ENCODE results near the gene FOXC2.
"Not testable (repeated sequence)": the region's sequence is repeated elsewhere in the genome, so short reads cannot be mapped to it uniquely, and the experiment has no call there.

FOXC2 gene

DNA sequence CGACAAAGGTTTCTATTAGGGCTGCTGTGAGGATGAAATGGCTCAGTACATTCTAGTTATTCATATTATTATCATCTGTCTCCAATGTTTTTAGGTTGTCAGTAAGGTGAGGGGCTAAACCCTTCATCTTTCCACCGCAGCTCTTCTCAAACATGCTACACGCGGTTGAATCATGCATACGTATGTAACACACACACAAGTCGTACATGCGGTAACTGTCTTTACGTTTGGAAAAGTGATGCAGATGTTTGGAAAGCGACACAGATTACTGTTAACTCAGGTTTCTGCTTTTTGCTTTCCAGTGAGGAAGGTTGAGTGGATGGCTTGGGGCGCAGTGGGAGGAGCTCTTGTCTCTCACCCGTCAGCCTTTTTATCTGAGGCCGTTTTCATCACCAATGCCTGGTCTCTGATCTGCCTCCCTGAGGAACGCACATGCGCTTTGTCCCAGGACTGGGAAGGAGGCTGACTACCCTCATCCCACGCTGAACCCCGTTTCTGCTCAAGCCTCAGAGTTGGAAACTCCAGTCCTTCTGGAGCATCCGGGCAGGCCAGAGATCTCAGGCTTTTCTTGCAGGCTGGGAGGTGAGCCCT, 8.6 kb downstream of the FOXC2 start:
- no peak for DNase-seq

DNA sequence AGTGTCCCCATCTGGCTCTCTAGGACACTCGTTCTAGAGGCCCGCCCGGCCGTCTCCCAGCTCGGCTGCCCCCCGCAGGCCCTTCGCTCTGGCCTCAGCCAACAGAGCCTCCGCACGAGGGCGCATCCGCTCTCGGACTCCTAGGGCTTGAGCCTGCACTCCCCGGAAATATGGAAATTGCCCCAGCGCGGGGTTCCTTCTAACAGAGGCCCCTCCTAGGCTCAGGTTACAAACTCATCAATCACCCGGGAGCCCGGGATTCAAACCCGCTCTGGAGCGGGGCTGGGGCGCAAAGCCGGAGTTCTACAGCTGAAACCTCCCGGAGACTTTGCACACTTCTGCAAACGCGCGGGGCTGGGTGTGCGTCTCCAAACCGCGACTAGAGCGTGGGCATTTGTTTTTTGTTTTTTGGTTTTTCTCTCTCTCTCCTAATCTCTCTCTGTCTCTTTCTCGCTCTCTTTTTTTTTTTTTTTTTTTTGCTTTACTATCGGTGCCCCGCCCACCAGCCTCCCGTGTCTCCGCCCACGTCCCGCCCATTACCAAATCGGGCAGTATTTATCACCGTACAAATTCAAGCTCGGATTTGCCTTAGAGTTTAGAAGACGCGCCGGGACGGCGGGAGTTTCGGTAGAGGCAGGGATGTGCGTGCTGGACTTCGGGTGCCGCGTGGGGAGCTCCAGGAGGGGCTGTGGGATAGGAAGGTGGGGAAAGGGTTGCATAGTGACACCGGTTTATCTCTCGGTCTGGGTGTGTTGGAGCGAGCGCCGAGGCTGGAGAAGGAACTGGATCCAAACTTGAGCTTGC, 9.3 kb downstream of the FOXC2 start:
- DNase-seq, result peak; percentile 87

DNA sequence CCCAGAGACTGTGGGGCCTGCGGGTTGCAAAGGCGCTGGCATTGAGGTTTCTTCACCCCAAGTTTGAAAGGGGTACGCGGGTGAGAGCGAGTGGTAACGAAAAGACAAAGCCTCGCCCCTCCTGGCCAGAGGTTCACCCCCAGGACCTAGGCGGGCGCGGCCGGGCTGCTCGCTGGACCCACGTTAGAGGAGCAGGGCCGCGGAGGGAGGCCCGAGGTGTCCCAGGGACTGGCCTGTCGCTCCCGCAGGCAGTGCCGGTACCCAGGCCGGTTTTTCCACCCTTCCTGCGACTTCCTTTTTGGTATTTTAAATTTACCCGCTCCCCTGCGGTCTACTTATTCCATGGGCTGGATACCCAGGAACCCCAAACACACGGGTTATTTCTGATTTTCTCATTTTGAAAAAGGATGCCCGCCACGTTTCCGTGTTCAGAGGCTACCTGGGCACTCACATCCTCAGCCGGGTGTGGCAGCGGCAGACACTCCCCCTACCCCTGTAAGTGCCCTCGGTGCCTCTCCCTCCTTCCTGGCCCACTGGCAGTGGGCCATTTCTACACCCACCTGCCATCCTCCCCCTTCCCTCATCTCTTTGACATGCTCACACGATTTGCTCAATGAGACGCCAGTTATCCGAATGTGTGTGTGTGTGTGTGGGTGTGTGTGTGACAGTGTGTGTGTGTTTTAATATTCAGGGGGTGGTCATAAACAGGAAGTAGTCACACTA, 10.1 kb downstream of the FOXC2 start:
- peak; percentile 49 for DNase-seq

DNA sequence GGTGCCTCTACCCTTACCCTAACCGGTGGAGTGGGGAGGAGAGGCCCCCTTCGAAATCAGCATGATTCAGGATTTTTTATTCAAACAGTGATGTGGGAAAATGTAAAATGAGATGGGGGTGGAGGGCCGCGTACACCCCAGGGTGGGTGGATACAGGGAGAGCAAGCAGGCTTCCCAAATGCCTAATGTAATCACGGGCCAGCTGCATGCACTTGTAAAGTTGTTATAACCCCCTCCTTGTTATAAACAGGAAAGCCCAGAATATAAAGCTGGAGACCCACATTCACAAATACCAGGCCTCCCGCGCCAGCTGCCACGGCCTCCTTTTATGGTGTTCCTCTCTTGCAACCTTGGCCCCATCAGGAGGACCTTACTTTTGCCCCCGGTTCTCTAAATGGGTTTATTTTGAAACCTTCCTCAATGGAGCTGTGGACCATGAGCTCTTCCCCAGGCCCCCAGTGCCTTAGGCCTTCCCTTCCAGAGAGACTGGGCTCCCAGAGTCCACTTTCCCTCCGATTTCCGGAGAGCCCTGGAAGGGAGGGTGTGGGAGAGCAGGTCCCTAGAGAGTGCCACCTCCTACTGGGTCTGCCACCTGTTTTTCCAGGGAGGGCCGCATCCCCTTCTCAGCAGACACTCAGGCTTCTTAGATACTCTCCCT, 10.8 kb downstream of the FOXC2 start:
- DNase-seq, result peak; percentile 48

DNA sequence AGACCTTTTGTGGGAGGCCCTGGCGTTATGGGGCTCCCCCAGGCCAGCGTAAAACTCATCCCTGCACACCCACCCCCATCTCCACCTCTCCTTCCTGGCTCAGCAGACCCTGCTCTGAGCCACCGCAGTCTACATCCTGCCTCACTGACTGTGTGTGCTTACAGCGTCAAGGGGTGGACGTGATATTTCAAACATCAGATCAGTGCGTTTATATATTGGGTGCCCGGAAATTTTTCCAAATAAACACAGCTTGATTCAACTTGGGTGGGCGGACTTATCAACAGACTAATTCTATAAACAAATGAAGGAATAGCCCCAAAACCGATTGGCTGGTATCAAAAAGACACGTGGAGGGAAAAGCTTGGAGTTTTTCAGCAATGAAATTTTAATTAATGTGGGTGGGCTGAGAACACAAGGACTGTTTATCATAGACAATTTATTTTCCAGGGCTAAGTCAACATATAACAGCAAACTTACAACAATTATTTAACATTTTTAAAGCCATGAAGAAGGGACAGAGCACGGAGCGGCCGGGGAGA, 11.5 kb downstream of the FOXC2 start, which contains the start of gene FOXL1:
TSS of gene FOXL1 (plus strand) at position 489 of the 539 bp plus-strand sequence. CDS start 175 bp downstream, outside the sequence.
- DNase-seq, result peak; percentile 65

DNA sequence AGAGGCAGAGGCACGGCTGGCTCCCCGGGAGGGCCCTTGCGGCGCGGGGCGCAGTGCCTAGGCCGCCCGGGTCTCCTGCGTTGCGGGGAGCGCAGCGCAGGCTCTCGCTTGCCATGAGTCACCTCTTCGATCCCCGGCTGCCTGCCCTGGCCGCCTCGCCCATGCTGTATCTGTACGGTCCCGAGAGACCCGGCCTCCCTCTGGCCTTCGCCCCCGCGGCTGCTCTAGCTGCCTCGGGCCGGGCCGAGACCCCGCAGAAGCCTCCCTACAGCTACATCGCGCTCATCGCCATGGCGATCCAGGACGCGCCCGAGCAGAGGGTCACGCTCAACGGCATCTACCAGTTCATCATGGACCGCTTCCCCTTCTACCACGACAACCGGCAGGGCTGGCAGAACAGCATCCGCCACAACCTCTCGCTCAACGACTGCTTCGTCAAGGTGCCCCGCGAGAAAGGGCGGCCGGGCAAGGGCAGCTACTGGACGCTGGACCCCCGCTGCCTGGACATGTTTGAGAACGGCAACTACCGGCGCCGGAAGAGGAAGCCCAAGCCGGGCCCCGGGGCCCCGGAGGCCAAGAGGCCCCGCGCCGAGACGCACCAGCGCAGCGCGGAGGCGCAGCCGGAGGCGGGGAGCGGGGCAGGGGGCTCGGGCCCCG, 12.1 kb downstream of the FOXC2 start:
- peak; percentile 71 for DNase-seq

DNA sequence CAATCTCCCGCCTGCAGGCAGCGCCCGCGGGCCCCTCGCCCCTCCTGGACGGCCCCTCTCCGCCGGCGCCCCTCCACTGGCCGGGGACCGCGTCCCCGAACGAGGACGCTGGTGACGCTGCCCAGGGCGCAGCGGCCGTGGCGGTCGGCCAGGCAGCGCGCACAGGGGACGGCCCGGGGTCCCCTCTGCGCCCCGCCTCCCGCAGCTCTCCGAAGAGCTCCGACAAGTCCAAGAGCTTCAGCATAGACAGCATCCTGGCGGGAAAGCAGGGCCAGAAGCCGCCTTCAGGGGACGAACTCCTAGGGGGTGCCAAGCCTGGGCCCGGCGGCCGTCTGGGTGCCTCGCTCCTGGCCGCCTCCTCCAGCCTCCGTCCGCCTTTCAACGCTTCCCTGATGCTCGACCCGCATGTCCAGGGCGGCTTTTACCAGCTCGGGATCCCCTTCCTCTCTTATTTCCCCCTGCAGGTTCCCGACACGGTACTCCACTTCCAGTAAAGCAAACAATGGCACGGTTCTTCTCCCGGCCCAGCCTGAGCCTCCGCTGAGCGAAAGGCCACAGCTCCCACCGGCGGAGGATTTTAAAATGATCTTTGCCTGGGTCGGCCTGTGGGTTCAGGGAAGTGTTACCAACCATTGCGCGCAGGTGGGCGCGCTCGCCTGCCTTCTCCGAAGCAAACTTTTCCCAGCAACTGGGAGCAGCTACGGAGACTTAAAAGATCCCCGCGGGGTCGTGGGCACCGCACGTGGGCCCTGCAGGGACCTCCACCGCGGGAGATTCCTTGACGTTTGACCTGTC, 12.8 kb downstream of the FOXC2 start:
- peak; percentile 44 for DNase-seq

DNA sequence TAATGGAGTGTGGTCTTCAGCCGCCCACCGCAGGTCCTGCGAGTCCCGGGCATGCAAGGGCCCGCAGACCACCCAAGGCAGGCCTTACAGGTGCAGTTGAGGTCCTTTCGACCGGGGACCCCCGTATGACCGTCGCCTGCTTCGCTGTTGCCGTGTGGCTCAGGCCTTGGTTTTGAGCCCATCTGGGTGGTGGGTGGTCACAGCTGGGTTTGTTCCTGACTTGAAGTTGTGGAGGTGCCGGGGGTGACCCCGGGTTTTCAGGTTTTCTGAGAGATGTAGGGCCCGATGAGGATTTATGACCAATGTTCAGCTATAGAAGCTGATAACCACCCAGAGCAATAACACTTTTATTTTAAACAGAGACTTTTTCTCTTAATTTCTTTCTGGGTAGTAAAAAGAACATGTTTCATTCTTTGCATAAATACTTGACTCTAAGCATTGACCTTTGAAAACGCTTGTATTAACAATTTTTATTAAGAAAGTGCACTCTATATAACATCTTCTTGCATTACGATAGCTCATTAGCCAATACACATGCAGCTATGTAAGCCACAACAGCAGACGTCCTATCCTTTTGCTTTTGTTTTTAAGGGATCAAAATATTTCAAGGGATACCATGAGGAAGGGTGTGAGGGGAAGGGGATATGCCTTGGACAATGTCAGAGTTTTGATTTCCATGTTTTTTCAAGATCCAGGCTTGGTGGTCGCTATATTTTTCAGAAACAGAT, 13.6 kb downstream of the FOXC2 start:
- peak; percentile 29 for DNase-seq

DNA sequence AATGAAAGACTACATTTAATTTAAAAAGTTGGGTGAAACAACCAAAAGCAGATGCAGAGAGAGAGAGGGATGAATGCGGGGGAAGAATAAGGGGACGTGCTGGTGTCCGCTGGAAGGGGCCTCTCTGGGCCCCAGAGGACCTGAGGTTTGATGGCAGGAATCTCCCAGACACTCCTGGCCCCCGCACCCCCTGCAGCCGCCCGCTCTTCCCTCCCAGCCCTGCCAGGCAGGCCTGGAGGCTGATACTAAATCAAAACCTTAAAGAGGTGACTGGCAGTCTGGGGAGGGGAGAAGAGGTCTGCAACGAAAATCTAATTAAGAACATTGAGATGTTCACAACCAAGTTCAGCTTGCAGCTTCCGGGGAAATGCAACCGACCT, 14.2 kb downstream of the FOXC2 start:
- DNase-seq, result no peak

DNA sequence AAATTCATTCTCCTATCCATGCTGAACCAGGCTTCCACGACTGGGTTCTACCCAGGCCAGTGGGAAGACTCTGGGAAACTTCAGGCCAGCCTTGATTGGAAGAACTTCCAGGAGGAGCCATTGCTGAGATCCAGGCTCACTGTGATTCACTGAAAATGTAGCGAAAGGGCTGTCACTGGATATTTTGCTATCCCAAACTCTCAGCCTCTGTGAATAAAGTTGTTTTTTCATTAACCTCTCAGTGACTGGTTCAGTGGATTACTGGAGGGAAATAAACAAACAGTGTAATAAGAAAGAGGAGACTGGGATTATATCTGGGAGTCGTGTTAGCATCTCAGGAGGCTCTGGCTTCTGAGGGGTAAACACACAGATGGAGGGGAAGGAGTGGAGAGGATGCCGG, 14.8 kb downstream of the FOXC2 start:
- DNase-seq, result peak; percentile 11

DNA sequence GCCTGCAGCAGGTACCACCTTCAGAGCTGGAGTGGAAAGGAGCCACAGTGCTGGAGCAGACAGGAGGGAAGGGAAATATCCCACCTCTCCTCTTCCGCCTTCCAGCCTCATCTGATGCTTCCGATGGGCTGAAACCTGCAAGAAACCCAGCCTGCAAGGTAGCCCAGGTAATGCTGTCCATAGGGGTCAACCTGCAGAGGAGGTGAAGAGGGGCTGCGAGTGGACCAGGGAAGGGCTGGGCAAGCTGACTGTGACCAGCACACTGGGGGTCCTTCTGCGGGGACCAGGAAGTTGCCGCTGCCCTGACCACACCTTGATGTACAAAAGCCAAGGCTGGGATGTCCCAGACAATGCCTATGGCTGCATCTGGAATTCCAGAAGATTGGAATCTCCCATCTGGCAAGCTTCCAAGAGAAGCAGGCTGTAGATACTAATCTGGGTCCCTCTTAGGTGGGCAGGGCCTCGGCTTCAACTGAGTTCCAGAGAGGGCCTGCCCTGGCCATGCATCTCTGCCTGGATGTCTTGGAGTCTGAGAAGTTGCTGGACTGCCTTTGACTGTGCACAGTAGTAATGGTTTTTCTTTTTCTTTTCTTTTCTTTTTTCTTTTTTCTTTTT, 17.5 kb downstream of the FOXC2 start:
- DNase-seq, result no peak

DNA sequence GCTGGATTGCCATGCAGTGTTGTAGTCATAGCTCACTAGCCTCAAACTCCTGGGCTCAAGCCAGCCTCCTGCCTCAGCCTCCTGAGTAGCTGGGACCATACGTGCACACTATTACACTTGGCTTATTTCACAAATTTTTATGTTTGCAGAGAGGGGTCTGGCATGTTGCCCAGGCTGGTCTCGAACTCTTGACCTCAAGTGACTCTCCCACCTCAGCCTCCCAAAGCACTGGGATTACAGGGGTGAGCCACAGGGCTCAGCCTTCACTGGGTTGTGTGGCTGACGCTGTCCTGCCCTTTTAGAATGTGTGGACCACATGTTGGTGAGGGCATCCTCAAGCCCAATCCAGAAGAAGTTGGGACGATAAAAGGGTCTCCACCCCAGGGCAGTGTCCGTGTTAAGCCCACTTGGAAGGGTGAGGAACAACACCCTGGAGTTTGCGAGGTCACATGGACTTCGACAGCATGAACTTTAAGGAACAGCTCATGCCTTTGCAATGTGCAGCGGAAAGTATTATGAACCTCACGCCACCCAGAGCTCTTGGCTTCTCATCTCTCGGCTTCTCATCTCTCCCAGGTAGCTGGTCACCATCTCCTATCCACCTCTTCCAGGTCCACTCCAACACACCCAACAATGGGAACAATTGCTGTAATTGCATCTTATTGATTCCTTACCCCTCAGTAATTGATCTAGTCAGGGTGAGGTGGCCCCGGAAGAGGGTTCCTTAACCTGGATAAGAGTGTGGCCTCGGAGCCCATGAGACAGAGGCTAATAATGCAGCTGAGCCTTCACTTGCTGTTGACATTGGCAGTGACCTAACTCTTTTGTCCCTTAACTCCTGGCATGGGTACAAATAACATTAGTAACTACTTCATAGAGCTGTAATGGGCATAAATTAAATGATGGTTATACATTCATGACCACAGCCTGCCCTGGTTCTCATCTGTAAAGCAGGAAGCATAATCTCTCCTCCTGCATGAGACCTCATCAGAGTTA, 18.4 kb downstream of the FOXC2 start:
- no peak for DNase-seq

DNA sequence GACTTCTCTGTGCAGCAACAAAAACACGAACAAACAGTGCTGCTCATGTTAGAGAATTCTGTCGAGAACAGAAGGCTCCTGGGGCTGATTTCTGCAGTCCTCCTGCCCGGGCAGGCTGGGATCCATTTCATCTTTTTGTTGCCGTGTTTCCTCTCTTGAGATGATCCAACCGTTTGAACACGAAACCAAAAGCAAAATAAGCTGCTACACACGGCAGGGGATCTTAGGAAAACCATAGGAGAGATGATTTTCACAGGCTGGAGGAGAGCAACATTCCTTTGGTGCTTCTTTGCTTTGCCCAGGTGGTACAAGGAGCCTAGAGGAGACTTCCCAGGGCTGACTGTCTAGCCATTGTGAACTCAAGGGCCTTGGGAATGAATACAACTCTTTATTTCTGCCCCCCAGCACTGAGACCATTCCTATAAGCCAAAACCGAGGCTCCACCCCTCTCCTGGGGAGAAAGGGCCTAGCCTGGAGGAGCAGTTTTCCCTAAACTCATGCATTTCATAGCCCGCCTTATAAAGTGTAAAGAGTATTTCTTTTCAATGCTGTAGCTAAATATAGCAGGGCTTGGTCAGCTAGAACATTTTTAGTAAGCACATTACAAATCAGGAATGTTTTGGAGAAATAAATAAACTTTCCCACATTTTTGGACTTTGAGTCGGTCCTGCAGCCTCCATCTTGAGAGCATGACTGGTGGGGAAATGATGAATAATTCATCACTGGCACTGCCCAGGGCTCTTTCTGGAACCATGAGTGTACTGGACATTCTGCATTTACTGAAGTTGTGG, 19.4 kb downstream of the FOXC2 start:
- DNase-seq, result peak; percentile 16

DNA sequence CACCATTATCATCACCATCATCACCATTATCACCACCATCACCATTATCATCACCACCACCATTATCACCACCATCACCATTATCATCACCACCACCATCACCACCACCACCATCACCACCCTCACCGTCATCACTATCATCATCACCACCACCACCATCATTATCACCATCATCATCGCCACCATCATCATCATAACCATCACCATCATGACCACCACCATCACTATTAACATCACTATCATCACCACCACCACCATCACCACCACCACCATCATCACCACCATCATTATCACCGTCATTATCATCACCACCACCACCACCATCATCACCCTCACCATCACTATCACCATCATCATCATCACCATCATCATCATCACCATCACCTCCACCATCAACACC, 20.9 kb downstream of the FOXC2 start:
- DNase-seq, result no peak

DNA sequence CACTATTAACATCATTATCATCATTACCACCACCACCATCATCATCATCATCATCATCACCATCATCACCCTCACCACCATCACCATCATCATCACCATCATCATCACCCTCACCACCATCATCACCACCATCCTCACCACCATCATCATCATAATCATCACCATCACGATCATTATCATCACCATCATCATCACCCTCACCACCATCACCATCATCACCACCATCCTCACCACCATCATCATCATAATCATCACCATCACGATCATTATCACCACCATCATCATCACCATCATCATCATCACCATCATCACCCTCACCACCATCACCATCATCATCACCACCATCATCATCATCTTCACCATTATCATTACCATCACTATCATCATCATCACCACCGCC, 21.3 kb downstream of the FOXC2 start:
- DNase-seq, result not testable (repeated sequence)

DNA sequence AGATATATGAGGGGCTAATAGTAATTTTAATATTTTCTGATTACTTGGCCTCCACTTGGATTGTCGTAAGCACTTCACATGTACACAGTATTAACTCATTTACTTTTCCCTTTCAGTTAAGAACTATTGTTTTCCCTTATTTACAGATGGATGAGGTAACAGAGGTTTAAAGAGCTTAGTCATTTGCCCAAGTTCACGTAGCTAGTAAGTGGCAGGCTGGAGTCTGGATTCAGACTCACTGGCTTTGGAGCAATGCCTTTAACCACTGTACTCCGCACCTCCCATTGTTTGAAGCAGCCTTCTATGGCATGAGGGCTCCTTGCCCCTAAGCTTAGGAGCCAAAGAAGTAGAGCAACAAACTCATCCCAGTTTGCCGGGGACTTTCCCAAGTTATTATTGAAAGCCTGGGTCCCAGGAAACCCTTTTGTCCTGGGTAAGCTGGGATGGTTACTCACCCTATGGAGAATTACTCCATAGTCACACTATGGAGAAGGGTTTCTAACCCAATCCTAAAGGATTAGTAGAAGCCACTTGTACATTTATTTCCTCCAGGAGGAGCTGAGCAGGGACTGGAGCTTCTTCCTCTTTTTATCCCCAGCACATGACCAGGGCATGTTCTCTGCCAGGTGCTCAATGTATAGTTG, 24.0 kb downstream of the FOXC2 start:
- DNase-seq, result no peak

DNA sequence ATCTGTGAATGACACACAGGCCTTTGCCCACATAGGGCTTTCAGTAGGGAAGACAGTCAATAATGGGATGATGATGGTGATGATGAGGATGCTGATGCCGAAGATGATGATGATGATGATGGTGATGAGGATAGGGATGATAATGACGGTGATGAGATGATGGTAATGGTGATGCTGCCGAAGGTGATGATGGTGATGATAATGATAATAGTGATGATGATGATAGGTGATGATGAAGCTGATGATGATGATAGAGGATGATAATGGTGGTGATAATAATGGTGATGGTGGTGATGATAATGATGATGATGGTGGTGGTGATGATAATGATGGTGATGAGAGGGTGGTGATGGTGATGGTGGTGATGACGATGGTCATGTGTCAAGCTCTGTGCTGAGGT, 24.6 kb downstream of the FOXC2 start:
- DNase-seq, result no peak
